GM12878 (cell line): Measurements from ENCODE around the gene SOX11. TPM values are rescaled to one million over a fixed set of nuclear protein-coding genes. Genes with fewer than 3 reads are reported as not detected.

ENCODE experiments used
- ASH2L ChIP-seq: fragments of 300-600, 200-600 bp; sonication (generic); IDR thresholded peaks from 2 replicates; pipeline ENCODE4 v1.6.1; 2017; ENCODE audit warnings: low read depth, mild to moderate bottlenecking, borderline replicate concordance
- IRF4 ChIP-seq: IDR thresholded peaks from 2 replicates; pipeline ENCODE4 v1.6.1; 2011; ENCODE audit warnings: low read depth, low read length
- PAX8 ChIP-seq: fragments of 450-650 bp; IDR thresholded peaks from 2 replicates; pipeline ENCODE4 v1.6.1; 2017; ENCODE audit warnings: mild to moderate bottlenecking, moderate library complexity
- PRDM15 ChIP-seq: fragments of 450-650 bp; formaldehyde crosslinking; IDR thresholded peaks from 2 replicates; pipeline ENCODE4 v1.4.0; 2020; ENCODE audit warnings: mild to moderate bottlenecking, moderate library complexity
- polyA plus RNA-seq, 11 experiments: library from polyadenylated mRNA; depleted of rRNA in 4 of 11; unstranded in 6 of 11; stranded (reverse) in 5 of 11; fragments of >200 nt; fragmentation: Nextera tagmentation in 4 of 11; fragmentation: Illumina TruSeq in 1 of 11; extraction: Ambion mirVana in 4 of 11; extraction: Trizol in 1 of 11; gene quantifications; 1 replicate in 1 of 11; 2 replicates in 10 of 11; pipeline versions ENCODE4 v1.2.1 to v1.2.3, GENCODE V29; 2011 to 2016; ENCODE audit warnings: inconsistent platforms in 2 of 11, missing spikeins in 2 of 11, low read depth in 1 of 11
- total RNA-seq, 4 experiments: library from RNA; depleted of rRNA in 3 of 4; stranded (reverse); fragments of >200 nt in 3 of 4; fragmentation: Illumina TruSeq in 1 of 4; extraction: Trizol in 1 of 4; gene quantifications; 2 replicates each; pipeline versions ENCODE4 v1.2.1 to v1.2.3, GENCODE V29; 2013 to 2021
- TF ChIP-seq, protein P1 (sequence below): fragments of 450-650 bp; IDR thresholded peaks from 2 replicates; pipeline ENCODE4 v1.6.1; 2017; ENCODE audit warnings: mild to moderate bottlenecking, moderate library complexity

The SOX11 gene
- total and polyA plus RNA-seq, 10 of the 15 experiments (the other 5 are each of a cell fraction or from before 2014, with no cell fraction given) = 0.03 to 0.04 (median 0.03) TPM; not detected in 7

DNA sequence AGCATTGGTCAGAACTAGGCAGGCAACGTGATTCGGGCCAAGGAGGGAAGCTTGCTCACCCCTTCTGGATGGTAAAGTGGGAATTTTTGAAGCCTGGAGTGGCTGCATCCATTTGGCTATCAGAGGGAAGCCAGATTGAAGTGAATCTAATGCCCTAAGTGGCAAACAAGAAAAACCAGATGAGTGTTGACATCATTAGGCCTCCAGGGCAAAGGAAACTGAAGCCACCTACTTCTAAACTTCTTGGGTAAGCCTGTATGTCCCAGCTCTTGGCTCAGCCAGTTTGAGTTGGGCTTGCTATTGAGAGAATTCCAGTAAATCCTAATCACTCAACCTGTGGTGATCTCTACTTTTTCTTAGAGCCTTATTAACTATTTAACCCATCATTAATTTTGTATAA lies 20.9 kb downstream of the SOX11 start (continued):
- TF ChIP-seq, protein P1, sequence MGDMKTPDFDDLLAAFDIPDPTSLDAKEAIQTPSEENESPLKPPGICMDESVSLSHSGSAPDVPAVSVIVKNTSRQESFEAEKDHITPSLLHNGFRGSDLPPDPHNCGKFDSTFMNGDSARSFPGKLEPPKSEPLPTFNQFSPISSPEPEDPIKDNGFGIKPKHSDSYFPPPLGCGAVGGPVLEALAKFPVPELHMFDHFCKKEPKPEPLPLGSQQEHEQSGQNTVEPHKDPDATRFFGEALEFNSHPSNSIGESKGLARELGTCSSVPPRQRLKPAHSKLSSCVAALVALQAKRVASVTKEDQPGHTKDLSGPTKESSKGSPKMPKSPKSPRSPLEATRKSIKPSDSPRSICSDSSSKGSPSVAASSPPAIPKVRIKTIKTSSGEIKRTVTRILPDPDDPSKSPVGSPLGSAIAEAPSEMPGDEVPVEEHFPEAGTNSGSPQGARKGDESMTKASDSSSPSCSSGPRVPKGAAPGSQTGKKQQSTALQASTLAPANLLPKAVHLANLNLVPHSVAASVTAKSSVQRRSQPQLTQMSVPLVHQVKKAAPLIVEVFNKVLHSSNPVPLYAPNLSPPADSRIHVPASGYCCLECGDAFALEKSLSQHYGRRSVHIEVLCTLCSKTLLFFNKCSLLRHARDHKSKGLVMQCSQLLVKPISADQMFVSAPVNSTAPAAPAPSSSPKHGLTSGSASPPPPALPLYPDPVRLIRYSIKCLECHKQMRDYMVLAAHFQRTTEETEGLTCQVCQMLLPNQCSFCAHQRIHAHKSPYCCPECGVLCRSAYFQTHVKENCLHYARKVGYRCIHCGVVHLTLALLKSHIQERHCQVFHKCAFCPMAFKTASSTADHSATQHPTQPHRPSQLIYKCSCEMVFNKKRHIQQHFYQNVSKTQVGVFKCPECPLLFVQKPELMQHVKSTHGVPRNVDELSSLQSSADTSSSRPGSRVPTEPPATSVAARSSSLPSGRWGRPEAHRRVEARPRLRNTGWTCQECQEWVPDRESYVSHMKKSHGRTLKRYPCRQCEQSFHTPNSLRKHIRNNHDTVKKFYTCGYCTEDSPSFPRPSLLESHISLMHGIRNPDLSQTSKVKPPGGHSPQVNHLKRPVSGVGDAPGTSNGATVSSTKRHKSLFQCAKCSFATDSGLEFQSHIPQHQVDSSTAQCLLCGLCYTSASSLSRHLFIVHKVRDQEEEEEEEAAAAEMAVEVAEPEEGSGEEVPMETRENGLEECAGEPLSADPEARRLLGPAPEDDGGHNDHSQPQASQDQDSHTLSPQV = no peak
- TF ChIP-seq PRDM15 (CRISPR knock-in tag) = no peak
- no peak for TF ChIP-seq IRF4
- TF ChIP-seq PAX8 = no peak
- TF ChIP-seq ASH2L = no peak
